Heart right ventricle (tissue), 16 donors: ENCODE results near the gene C3. TPM values are rescaled to one million over a fixed set of nuclear protein-coding genes. Genes with fewer than 3 reads are reported as not detected.

Experiments
- ATAC-seq, 8 donors: fragments of 200-7000 bp; cut with Tn5 transposase; one replicate each; pipeline ENCODE4 v1.9.1; 2020; ENCODE audit warnings: mild to moderate bottlenecking in 8 of 8, moderate library complexity in 8 of 8, moderate number of reproducible peaks in 1 of 8
- DNase-seq, 2 donors: peaks; one replicate each; pipeline ENCODE4 v3.0.0-alpha.2; 2020
- H3K27ac ChIP-seq, 10 donors: fragments of 200-600 bp; sonication (generic) in 2 of 10; one replicate each; pipeline versions ENCODE4 v1.5.0 to v1.8.0; 2020 to 2022; ENCODE audit warnings: mild to moderate bottlenecking in 3 of 10
- H3K27me3 ChIP-seq, 7 donors: fragments of 200-600 bp; one replicate each; pipeline ENCODE4 v1.8.0; 2021 to 2022; ENCODE audit warnings: mild to moderate bottlenecking in 2 of 7
- H3K36me3 ChIP-seq, 9 donors: fragments of 200-600 bp; sonication (generic) in 1 of 9; one replicate each; pipeline versions ENCODE4 v1.5.0 to v1.8.0; 2020 to 2022; ENCODE audit warnings: mild to moderate bottlenecking in 2 of 9
- H3K4me1 ChIP-seq, 9 donors: fragments of 200-600 bp; sonication (generic) in 1 of 9; one replicate each; pipeline versions ENCODE4 v1.5.0 to v1.8.0; 2020 to 2022; ENCODE audit warnings: mild to moderate bottlenecking in 4 of 9
- H3K4me3 ChIP-seq, 10 donors: fragments of 200-600 bp; sonication (generic) in 2 of 10; one replicate each; pipeline versions ENCODE4 v1.5.0 to v1.8.0; 2020 to 2022; ENCODE audit warnings: mild to moderate bottlenecking in 7 of 10, moderate library complexity in 2 of 10
- H3K9me3 ChIP-seq, 11 donors: fragments of 200-600 bp in 10 of 11; sonication (generic) in 2 of 11; one replicate each; pipeline versions ENCODE4 v1.5.0 to v1.8.0; 2013 to 2022; ENCODE audit warnings: mild to moderate bottlenecking in 2 of 11, control low read depth in 1 of 11, moderate library complexity in 1 of 11
- WGBS, 2 donors: extraction: QIAGEN DNeasy Blood & Tissue Kit; methylation state at CpG; one replicate each; pipeline ENCODE4 v1.1.7; 2013; ENCODE audit warnings: inconsistent platforms in 1 of 2; 5-methylcytosine and 5-hydroxymethylcytosine counted together
- intact Hi-C, 10 donors: fragments of 100-400 bp; cut with DNase I; formaldehyde crosslinking; loops; one replicate each; pipeline versions ENCODE4 v1.11.1 to v1.14.2; 2022
- polyA plus RNA-seq, 2 donors: library from polyadenylated mRNA; stranded (reverse); fragments of 200-250 nt; gene quantifications; one replicate each; pipeline ENCODE4 v1.2.3, GENCODE V29; 2013
- total RNA-seq, 10 donors: library from RNA; stranded (reverse); fragmentation: NEBNext Ultra II Directional in 3 of 10; extraction: Animal tissue kit (Norgen Biotek cat#: 25700) in 3 of 10; gene quantifications; one replicate each; pipeline versions ENCODE4 v1.2.1 to v1.2.4, GENCODE V29; 2021 to 2023
- TF ChIP-seq, protein P1 (sequence below), 9 donors: fragments of 200-600 bp; sonication (generic) in 2 of 9; IDR thresholded peaks; one replicate each; pipeline versions ENCODE4 v1.5.0 to v1.8.0; 2021 to 2022; ENCODE audit warnings: antibody characterized with exemption in 9 of 9, mild to moderate bottlenecking in 5 of 9, moderate library complexity in 1 of 9
- donor health status: Arrhythmogenic right ventricular cardiomyopathy.
- donor health status: ischemic (EF 13 %, LVEDD 7.1; RV severe dilation, severe dysfunction).
- donor health status: healthy with polysubstance abuse.
- donor health status: DM: no; HTN: yes; CAD: no.
- donor health status: DM: no; HTN: no; CAD: no.
- donor health status: ischemic (EF 25% LVEDD 6.9; RV normal size, moderate dysfunction).
- donor health status: ischemic (EF 25% LVEDD 5.7; RV mildly dilated, moderate dysfunction).
- donor health status: healthy.
- donor health status: DM: yes; HTN: yes; CAD: no.
- donor health status: Ischemic cardiomyopathy.
- donor health status: ischemic (EF 35%, LVEDD 5.7; RV mildly dilated, moderate dysfunction).
- donor health status: nonischemic (EF 11% LVEDD 7.7; RV severe dilation, severe dysfunction).
- donor health status: DM: yes; HTN: yes; CAD: no.
- donor health status: PGD.
- donor health status: ischemic (EF 29% LVEDD 5.4; RV normal size, mild dysfunction).
- donor health status: nonischemic (EF 23%, LVEDD 6.1; RV moderate dilation, normal function).

Gene C3
- total and polyA plus RNA-seq, 12 donors = 23.0 to 475 (median 170) TPM

DNA sequence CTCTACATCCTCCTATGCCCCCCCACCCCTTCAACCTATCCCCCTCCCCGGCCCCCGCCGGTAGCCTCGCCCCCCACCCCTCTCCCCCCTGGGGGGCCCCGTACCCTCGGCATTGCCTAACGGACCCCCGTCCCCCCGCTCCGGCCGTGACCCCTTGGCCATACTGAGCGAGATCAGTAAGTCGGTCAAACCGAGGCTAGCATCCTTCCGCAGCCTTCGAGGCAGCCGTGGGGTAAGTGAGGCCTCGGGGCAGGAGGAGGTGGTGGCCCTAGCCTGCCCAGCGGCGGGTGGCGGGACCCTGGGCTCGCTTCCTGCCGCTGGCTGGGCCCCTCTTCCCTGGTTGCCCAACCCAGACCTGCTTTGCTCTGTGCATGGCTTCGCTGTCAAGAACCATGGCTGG, 25.5 kb upstream of the C3 start:
- Histone ChIP-seq H3K4me1 (peaks cover 7 to 60% (median 40%) of the 10 kb centered on the region in 9 donors), H3K27ac (peak overlapping the region in 4 of 10 donors; percentile 59 to 89 (median 81)), H3K4me3 (no peak overlapping the region), H3K9me3 (no peaks in the 10 kb centered on the region), H3K27me3 (no peaks in the 10 kb centered on the region), H3K36me3 (peaks cover 0 to 93% (median 59%) of the 10 kb centered on the region in 9 donors)
- WGBS, 2 donors = 93 to 94% methylated on average over 24 of the region's 24 CpGs
- intact Hi-C loops = loop anchor here in 1 of 10 donors (10.0 kb wide), 1 partner anchor 231 kb away; no protein-coding TSS in a partner anchor
- DNase-seq = no peak
- no peak for ATAC-seq
- TF ChIP-seq, protein P1, sequence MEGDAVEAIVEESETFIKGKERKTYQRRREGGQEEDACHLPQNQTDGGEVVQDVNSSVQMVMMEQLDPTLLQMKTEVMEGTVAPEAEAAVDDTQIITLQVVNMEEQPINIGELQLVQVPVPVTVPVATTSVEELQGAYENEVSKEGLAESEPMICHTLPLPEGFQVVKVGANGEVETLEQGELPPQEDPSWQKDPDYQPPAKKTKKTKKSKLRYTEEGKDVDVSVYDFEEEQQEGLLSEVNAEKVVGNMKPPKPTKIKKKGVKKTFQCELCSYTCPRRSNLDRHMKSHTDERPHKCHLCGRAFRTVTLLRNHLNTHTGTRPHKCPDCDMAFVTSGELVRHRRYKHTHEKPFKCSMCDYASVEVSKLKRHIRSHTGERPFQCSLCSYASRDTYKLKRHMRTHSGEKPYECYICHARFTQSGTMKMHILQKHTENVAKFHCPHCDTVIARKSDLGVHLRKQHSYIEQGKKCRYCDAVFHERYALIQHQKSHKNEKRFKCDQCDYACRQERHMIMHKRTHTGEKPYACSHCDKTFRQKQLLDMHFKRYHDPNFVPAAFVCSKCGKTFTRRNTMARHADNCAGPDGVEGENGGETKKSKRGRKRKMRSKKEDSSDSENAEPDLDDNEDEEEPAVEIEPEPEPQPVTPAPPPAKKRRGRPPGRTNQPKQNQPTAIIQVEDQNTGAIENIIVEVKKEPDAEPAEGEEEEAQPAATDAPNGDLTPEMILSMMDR (IDR thresholded peaks at IDR 0.05) = no peak

DNA sequence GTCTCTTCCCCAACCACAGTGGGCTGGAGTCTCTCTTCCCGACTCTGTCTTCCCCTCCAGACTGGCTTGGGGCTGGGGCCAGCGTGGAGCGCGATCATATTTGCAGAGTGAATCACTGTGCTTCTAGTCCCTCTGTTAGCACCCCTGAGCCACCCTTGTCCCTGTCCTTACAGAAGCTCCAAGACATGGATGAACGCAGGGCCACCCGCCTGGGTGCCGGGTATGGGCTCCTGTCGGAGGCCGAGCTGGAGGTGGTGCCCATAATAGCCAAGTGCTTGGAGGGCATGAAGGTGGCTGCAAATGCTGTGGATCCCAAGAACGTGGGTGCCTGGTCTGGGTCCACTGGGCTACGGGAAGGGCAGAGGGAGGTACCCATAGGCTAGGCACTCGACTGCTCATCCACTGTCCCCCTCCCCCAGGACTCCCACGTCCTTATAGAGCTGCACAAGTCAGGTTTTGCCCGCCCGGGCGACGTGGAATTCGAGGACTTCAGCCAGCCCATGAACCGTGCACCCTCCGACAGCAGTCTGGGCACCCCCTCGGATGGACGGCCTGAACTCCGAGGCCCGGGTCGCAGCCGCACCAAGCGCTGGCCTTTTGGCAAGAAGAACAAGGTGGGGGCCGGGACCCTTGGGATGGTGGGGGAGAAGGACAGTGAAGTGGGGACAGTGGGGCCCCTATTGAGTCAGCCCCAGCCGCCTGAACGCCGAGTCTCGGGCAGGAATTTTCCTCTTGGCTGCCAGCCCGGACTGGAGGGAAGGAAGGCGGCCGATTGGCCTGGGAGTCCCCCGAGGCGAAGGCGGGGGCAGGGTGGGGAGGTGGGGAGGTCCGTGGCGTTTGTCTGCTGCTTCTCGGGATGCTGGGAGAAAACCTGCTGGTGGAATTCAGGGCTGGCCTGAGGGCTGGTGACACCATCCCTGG, 24.2 kb upstream of the C3 start:
- ATAC-seq (peak; percentile 80 to 93 (median 90)), DNase-seq (peak; percentile 94 to 95)
- intact Hi-C loops = loop anchor here in 2 of 10 donors (5.0 to 10.0 kb wide), 2 partner anchors 230 to 353 kb away; no protein-coding TSS in a partner anchor
- peak overlapping the region; percentile 59 to 89 (median 80) for H3K27ac ChIP-seq
- TF ChIP-seq, protein P1 (IDR thresholded peaks at IDR 0.05) = no peak
- no peaks in the 10 kb centered on the region for H3K9me3 ChIP-seq
- H3K27me3 ChIP-seq = peaks cover 0 to 10% (median 0%) of the 10 kb centered on the region in 7 donors
- 18 to 22% methylated on average over 33 to 41 of the region's 41 CpGs for WGBS, 2 donors
- H3K4me3 ChIP-seq = peak overlapping the region in 5 of 10 donors; percentile 5 to 26 (median 13)
- peaks cover 0 to 80% (median 46%) of the 10 kb centered on the region in 9 donors for H3K36me3 ChIP-seq
- peaks cover 7 to 62% (median 45%) of the 10 kb centered on the region in 9 donors for H3K4me1 ChIP-seq

DNA sequence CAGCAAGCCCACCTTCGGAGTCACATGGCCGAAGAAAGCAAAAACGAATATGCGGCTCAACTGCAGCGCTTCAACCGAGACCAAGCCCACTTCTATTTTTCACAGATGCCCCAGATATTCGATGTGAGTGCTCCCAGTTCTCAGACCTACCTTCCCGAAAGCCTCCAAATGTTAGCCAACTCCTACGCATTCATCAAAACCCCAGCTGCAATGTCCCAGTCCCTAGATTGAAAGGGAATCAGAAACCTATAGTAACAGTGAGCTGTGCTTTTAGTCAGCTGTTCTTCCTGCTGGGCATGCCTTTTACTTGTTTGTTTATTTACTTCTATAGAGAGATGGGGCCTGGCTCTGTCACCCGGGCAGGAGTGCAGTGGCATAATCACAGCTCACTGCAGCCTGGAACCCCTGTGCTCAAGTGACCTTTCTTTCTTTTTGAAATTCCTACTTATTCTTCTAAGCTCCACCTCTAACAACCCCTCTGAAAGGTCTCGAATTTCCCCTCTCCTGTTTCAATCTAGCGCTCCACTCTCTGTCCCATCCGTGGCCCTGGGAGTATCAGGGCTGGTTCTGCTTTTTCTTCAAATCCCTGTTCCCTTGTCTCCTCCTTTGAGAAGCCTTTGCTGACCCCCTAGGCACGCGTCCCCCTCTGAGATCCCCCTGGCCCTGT, 23.4 kb upstream of the C3 start:
- Histone ChIP-seq H3K27ac (peak overlapping the region; percentile 59 to 89 (median 80)), H3K4me3 (peak overlapping the region in 3 of 10 donors; percentile 9 to 14 (median 13)), H3K27me3 (peaks cover 0 to 10% (median 0%) of the 10 kb centered on the region in 7 donors), H3K36me3 (peaks cover 0 to 72% (median 38%) of the 10 kb centered on the region in 9 donors), H3K9me3 (no peaks in the 10 kb centered on the region), H3K4me1 (peaks cover 10 to 66% (median 48%) of the 10 kb centered on the region in 9 donors)
- no peak for DNase-seq
- 88 to 93% methylated on average over 15 of the region's 15 CpGs for WGBS, 2 donors
- ATAC-seq = no peak
- intact Hi-C loops = loop anchor here in 2 of 10 donors (5.0 to 10.0 kb wide), 2 partner anchors 229 to 353 kb away; no protein-coding TSS in a partner anchor
- TF ChIP-seq, protein P1 (IDR thresholded peaks at IDR 0.05) = no peak

DNA sequence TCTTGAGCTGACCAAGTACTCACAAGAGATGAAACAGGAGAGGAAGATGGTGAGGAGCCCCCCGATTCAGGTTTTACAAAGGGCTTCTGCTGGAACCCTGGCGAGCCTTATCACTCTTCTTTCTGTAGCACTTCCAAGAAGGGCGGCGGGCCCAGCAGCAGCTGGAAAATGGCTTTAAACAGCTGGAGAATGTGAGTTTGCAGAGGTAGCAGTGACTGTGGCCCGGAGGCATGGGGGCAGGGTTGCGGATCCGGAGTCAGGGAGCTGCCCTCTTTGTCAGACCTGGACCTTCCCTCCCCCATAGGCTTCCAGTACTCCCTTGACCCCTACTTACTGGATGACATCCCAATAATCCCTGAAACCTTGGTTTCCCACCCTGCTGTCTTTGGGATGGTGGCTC, 22.6 kb upstream of the C3 start:
- H3K4me3 ChIP-seq = no peak overlapping the region
- H3K27me3 ChIP-seq = peaks cover 0 to 10% (median 0%) of the 10 kb centered on the region in 7 donors
- TF ChIP-seq, protein P1 (IDR thresholded peaks at IDR 0.05) = no peak
- no peak for DNase-seq
- H3K9me3 ChIP-seq = no peaks in the 10 kb centered on the region
- peaks cover 0 to 64% (median 32%) of the 10 kb centered on the region in 9 donors for H3K36me3 ChIP-seq
- H3K4me1 ChIP-seq = peaks cover 16 to 70% (median 56%) of the 10 kb centered on the region in 9 donors
- WGBS, 2 donors = 72 to 83% methylated on average over 7 of the region's 7 CpGs
- intact Hi-C loops = loop anchor here in 2 of 10 donors (5.0 to 10.0 kb wide), 2 partner anchors 228 to 354 kb away; no protein-coding TSS in a partner anchor
- H3K27ac ChIP-seq = peak overlapping the region in 5 of 10 donors; percentile 4 to 86 (median 32)
- ATAC-seq = no peak
